Ecto neural progenitor cell (in vitro differentiated cells): Measurements from ENCODE around the gene BICD1.
"Not testable (repeated sequence)": the region's sequence is repeated elsewhere in the genome, so short reads cannot be mapped to it uniquely, and the experiment has no call there.

Experiments
- DNase-seq: peaks from one replicate; pipeline ENCODE4 v3.0.0-alpha.2; 2018; ENCODE audit warnings: low spot score

Gene BICD1

DNA sequence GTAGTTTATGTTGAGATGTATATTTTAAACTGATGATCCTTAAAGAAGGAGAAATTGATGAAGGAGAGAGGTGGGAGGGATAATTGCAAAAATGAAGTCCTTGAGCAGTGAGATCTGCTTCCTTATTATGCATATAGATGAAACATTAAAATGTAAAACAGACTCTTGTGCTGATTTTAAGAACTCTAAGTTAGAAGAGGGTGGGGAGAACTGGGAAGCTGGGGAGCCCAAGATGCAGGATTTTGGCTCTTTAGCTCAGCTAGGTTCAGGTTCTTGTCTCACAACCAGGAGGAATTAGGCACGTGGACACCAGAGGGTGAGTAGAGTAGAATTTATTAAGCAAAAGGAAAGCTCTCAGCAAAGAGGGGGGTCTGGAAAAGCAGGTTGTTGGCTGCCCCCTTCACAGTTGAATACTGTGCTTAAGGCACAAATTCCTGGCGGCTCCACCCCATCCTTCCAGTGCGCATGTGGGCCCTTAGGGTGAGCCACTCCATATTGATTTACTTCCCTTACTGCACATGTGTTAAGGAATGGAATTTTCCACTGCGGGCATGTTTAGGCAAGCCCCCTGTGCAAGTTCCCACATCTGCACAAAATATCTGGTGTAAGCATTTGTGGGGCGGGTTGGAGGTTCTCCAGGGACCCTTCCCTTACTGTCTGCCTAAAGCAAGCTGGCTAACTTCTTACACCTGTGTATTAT, 141.9 kb downstream of the BICD1 start:
- DNase-seq = peak; percentile 58

GRCh38 chr12:32249777-32250176, 143.1 kb downstream of the BICD1 start:
- no peak for DNase-seq

DNA sequence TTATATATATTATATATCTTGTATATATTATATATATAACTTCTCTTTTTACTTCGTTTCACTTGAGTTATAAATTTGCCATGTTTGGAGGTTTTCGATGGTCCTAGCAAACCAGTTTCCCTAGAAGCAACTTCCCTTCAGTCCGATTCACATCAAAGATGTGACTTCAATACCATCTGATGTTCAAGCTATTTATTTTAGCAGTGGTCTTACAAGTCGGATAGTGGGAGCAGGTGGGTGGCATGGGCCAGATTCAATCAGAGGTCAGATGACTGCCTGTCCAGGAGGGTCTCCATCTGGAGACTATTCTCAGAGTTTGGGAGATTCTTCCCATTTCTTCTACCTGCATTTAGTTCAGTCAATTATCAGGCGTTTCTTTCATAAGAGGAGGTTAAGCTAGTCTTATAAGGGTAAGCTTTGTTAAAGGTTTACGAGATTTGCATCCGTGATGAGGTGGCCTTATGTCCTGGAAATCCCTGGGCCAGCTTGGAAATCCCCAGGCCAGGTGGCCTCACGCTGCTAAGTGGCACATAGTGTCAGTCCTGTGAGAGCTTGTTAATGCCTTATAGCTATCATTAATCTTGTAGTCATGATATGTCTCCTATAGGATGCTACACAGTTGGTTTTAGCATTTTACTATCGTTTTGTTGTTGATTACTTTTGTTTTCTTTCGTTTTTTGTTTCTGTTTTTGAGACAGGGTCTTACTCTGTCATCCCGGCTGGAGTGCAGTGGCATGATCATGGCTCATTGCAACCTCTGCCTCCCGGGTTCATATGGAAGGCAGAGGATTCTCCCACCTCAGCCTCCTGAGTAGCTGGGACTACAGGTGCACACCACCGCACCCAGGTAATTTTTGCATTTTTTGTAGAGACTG, 145.8 kb downstream of the BICD1 start:
- peak; percentile 21 for DNase-seq

DNA sequence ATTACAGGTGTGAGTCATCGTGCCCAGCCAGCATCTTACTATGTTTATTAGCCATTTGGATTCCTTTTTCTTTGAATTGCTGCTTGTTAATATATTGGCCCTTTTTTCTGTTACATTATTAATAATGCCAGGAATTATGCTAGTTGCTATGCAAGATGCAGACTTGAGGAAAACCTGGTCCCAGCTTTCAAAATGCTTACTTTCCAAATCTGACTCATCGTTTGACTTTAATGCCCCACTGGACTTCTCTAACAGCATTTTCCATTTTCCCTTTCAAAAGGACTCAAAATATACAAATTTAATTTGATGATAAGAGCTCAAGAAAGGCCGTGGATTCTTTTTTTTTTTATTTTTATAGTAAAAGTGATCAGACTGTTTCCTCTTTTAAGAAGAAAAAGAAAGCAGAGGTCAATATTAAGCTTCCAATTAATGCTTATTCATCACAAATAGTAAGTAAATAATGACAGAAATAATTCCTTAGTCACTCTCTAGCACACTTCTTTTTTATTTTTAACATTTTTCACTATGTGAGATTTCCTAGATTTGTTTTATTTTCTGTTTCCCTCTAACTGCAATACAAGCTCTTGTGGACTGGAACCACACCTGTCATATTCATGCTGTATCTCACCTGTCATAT, 146.6 kb downstream of the BICD1 start:
- no peak for DNase-seq

GRCh38 chr12:32254260-32254956, 147.8 kb downstream of the BICD1 start:
- no peak for DNase-seq

- DNase-seq = no peak
Measured at GRCh38 chr12:32255588-32255987, 148.9 kb downstream of the BICD1 start.

DNA sequence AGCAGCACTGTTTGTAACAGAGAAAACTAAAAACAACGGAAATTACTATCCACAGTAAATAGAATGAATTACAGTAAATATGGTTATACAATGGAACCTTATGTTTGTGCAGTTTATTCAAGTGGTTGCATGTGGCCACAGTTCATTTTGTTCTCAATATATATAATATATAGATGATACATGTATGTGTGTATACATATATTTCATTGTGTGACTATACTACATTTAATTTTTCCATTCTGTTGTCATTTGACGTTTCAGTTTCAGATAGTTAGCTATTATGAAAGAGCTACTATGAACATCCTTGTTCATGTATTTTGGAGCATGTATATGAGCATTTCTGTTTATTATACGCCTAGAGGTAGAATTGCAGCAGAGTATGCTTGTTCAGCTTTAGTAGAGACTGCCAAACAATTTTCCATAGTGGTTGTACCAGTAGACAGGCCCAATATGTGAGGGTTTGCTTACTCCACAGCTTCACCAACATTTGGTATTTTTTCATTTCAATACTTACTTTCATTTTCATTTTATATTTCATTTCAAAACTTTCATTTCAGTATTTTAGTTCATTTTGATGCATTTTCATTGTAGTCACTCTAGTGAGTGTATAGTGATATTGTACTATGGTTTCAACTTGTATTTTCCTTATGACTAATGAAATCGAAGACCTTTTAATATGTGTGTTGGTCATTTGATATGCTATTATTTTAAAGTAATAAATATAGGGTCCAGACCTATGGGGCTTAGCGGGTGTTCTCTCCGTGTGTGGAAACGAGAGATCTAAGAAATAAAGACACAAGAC, 151.2 kb downstream of the BICD1 start:
- DNase-seq = no peak

DNA sequence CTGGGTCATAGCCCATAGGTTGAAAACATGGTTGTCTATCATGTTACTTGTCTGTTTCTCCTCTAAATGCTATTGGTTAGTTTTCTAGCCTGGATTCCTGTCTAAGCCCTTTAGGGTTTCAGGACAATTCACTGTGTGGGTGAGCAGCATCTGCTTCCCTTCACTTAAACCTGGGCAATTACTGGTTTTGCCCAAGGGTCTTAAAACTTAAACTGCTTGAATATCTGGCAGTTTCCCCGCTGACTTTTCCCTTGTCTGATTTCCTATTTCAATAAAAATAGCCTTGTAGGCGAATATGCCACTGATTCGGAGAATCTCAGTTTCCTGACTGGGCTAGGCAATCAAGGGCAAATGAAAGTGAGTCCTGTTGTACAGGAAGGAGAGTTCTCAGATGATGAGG, 154.0 kb downstream of the BICD1 start:
- DNase-seq = no peak

DNA sequence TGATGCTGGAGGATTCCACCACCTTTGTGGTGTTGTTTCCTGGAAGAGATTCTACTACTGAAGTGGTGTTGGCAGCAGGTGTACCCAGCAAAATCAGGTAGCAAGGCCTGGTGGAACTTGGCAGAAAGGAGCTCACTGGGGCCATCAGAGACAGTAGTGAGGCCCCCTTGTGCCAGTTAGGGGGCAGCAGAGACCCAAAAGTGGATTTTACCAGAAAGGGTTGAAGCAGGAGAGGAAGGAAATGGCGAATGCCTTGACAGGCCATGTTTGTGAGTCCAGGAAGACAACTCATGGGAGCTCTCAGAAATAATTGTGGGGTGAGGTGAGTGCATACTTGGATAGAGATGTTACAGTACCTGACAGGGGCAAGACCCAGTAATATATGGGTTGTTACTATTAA, 155.0 kb downstream of the BICD1 start:
- DNase-seq = no peak

DNA sequence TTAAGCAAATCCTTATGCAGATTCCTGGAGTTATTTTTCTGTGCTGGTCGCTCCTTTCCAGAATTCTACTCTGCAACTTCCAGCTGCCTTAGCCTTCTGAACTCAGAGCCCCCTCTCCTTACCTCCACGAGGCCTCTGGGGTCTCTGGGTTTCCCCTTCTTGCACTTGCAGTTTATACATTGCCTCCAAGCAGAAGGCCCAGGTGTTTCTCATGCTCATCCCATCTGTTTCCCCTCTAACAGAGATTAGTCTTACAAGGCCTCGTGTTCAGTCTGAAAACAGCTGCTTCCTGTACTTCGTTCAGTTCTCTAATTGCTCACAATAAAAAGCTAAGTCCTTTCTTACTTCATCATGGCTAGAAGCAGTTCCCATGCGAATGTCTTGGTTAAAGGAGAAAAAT, 158.3 kb downstream of the BICD1 start:
- DNase-seq = no peak

DNA sequence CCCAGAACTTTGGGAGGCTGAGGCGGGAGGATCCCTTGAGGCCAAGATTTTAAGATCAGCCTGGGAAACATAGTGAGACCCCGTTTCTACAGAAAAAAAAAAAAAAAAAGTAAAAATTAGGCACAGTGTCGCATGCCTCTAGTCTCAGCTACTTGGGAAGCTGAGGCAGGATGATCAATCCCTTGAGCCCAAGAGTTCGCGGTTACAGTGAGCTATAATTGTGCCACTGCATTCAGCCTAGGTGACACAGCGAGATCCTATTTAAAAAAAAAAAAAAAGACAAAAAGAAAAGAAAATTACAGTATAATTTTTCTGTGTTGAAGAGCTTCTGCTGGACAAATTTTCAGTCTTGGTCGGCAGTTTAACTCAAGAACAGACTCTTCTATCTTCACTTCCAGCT, 158.8 kb downstream of the BICD1 start:
- DNase-seq = no peak

- no peak for DNase-seq
Measured at GRCh38 chr12:32265951-32266350, 159.3 kb downstream of the BICD1 start.

DNA sequence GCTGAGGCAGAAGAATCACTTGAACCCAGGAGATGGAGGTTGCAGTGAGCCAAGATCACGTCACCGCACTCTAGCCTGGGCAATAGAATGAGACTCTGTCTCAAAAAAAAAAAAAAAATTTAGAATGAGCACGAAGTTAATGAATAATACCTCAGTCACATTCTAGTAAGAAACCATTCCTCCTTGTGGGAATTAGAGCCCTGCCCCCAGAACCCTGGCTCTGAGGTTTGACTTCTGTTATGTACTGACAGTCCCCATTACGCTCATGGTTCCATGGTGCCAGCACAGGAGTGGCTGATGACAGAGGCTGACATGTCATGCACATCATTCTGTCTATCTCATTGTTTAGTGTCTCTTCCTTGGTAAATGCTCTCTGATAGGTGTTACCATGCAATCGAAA, 160.1 kb downstream of the BICD1 start:
- no peak for DNase-seq

DNA sequence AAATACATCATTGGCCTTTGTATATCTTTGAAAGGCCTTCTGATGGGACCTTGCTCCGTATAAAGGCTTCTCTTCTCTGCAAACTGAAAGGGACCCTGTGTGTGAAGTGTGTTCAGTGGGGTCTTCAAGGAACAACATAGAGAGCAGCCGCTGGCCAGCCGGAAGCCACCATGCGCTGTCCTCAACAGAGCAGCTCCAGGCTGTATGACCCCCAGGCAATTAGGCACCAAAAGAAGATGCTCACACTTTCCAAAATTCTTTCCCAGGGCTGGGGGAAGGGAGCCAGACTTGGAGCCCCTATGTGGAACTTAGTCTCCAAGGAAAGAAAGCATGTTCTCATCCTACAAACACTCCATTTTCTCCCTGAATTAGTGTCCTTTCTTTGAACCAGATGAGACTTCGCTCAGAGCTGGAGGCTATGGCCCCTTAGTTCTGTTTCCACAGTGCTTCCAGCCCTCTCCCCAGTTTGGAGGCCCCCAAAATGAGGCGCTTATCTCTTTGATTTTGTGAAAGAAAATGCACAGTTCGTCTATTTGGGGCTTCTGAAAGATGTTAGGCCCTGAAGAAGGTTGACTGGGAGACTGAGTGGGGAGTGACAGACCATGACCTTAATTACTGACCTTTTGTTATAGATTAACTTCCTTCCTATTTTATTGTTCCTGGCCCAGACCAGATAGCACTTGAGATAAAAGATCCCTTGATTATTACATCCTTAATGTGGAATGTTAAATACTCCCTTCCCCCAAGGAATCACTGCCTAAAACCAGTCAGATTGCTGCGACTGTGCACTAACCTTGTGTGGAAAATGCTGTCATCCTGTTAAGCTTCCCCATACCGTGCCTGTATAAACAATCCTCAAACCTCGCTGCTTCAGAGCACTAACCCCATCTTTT, 164.4 kb downstream of the BICD1 start:
- peak; percentile 71 for DNase-seq

DNA sequence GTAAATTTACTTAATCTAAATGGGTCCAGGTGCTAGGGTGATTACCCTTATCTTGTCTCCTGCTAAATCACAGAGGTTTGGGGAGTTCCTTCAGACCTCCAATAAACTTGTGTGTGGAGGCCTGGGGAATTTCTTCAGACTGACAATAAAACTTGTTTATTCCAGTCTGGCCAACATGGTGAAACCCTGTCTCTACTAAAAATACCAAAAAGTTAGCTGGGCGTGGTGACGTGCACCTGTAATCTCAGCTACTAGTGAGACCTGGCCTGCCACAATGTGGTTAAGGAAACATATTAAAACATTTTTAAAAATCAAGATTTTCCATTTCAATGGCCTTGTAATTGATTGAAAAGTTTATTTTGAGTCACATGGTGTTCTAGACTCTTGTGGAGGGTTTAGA, 165.8 kb downstream of the BICD1 start:
- no peak for DNase-seq

- DNase-seq = no peak
Measured at GRCh38 chr12:32273063-32273522, 166.4 kb downstream of the BICD1 start.

DNA sequence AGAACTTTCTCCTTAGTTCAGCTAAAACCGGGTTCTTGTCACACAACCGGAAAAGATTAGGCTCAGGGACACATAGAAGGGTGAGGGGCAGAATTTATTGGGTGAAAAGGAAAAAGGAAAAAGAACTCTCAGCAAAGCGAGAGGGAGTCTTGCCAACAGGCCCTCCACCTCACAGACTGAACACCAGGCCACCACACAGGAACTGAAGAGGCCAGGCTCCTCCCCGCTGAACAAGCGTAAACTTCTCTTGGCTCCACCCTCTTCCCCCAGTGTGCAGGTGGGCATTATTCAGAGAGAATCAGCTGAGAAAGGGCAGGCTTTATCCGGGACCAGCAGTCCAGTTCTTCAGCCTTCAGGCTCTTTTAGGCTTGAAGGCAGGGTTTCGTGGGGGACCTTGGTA, 167.1 kb downstream of the BICD1 start:
- DNase-seq = peak; percentile 68

- no peak for DNase-seq
Measured at GRCh38 chr12:32274665-32275064, 168.0 kb downstream of the BICD1 start.

DNA sequence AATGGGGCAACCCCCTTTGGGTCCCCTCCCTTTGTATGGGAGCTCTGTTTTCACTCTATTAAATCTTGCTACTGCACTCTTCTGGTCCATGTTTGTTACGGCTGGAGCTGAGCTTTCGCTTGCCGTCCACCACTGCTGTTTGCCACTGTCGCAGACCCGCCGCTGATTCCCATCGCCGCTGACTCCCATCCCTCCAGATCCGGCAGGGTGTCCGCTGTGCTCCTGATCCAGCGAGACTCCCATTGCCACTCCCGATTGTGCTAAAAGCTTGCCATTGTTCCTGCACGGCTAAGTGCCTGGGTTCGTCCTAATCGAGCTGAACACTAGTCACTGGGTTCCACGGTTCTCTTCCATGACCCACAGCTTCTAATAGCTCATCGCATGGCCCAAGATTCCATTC, 168.9 kb downstream of the BICD1 start:
- DNase-seq = not testable (repeated sequence)

GRCh38 chr12:32277774-32278173, 171.1 kb downstream of the BICD1 start:
- no peak for DNase-seq
